Fibroblast of mammary gland (primary cell): ENCODE results near the gene SORD.
"Not testable (repeated sequence)": the region's sequence is repeated elsewhere in the genome, so short reads cannot be mapped to it uniquely, and the experiment has no call there.

Experiments
- DNase-seq: peaks from one replicate; pipeline ENCODE4 v3.0.0-alpha.2; 2010; ENCODE audit warnings: low read depth
- H3K4me3 ChIP-seq: 2 replicates; pipeline ENCODE4 v1.5.1; 2011; ENCODE audit warnings: low read depth, mild to moderate bottlenecking, low read length, moderate library complexity; ENCODE audit not compliant: control insufficient read depth
- TF ChIP-seq, protein P1 (sequence below): conservative IDR thresholded peaks from 2 replicates; pipeline ENCODE4 v1.5.1; 2011; ENCODE audit warnings: low read depth, low read length, inconsistent platforms; ENCODE audit not compliant: control insufficient read depth, insufficient read depth

Gene SORD

DNA sequence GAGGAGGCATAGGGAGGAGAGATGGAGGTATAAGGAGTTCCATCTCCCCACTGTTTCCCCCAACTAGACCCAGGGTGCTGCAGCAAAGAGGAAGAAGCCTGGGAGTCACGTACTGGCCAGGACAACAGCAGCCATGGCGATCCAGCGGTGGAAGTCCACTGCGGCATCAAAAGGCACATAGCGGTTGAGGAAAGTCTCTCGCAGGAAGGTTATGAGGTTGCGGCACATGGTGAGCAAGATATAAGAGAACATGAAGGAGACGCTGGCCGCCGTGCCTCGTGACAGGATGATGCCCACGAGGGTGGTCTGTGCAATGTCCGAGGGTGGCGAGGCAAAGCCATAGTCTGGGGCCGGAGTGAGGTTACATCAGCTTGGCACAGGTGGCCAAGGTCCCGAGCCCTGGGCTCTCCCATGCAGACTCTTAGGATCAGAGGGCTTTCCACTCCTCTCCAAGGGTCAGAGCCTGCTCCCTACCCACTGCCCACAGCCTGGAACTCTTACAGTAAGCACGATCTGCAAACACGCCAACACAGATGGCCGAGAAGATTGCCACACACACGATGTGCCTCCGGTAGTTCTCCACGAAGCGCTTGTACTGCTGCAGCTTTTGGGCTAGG lies 76.7 kb downstream of the SORD start:
- no peak for DNase-seq
- H3K4me3 ChIP-seq, result no peak overlapping the region
- TF ChIP-seq, protein P1, sequence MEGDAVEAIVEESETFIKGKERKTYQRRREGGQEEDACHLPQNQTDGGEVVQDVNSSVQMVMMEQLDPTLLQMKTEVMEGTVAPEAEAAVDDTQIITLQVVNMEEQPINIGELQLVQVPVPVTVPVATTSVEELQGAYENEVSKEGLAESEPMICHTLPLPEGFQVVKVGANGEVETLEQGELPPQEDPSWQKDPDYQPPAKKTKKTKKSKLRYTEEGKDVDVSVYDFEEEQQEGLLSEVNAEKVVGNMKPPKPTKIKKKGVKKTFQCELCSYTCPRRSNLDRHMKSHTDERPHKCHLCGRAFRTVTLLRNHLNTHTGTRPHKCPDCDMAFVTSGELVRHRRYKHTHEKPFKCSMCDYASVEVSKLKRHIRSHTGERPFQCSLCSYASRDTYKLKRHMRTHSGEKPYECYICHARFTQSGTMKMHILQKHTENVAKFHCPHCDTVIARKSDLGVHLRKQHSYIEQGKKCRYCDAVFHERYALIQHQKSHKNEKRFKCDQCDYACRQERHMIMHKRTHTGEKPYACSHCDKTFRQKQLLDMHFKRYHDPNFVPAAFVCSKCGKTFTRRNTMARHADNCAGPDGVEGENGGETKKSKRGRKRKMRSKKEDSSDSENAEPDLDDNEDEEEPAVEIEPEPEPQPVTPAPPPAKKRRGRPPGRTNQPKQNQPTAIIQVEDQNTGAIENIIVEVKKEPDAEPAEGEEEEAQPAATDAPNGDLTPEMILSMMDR, result no peak

DNA sequence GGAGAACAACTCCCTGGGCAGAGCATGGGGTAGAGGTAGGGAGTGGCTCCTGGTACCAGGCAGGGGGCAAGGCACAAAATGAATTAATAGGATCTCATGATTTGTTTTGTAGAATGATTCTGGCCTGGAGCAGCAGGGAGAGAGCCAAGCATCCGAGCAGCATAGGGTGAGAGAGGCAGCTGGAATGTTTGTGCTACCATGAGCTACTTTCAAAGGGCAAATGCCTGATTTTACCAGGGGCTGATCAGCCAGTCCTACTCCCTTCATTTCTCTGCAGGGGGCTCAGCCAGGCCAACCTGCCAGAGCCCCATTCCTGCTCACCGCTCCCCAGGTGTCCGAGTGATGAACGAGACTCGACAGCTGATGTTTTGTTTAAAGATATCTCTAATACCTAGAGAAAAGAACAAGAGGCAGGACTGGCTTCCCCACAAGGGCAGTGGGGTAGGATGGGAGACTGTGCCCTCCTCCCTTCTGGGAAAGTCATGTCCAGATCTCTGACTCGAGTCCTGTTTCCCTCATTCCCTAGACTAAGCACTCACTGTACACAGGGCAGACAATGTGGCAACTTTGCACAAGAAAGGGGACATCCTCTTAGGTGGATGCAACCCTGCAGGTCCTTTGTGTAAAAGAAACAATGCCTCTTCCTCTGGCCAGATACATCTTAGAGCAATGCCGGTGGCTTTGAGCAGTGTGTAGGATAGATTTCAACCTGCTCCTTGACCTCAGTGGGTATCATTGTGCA lies 78.1 kb downstream of the SORD start:
- DNase-seq, result no peak
- TF ChIP-seq, protein P1, result no peak

DNA sequence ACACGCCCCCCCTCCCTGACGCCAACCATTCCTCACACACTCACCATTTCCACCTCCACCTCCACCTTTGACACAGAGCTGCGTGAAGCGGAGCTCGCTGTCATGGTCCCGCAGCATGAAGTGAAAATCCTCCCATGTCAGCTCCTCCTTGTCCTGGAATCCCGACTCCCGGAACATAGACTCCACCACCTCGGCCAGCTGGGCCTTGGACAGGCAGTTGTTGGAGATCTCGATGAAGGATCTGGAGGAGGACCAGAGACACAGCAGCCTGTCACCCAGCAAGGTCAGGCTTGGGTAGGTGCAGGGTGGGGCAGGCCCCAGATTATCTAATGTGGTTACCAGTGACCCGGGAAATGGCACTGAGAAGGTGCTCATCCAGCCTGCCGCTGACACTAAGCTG lies 78.8 kb downstream of the SORD start:
- TF ChIP-seq, protein P1, result no peak
- no peak for DNase-seq
- H3K4me3 ChIP-seq, result no peak overlapping the region

More for the DNA sequence above, 78.1 kb downstream of the SORD start:
- no peak overlapping the region for H3K4me3 ChIP-seq

DNA sequence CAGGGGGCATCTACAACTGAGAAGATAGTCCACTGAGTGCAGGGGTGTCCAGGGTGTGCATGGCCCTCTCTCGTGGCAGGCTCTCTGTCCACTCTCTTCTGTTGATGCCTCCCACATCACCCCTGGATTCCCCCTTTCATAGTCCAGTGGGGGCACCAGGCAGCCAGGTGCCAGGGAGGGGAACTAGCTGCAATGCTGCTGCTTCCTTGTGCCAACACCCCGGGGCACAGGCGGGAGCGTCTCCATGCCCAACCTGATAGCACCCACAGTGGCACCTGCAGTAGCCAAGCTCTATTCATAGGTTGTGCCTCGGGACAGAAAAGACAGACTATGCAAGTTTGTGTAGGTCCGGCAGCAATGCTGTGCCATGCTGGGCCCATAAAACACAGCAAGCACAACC lies 79.2 kb downstream of the SORD start:
- TF ChIP-seq, protein P1, result no peak
- DNase-seq, result no peak

GRCh38 chr15:45104170-45104569 lies 81.2 kb downstream of the SORD start:
- DNase-seq, H3K4me3 ChIP-seq: not testable (repeated sequence)

More for the DNA sequence above, 79.2 kb downstream of the SORD start:
- H3K4me3 ChIP-seq, result no peak overlapping the region

- no peak for DNase-seq
- H3K4me3 ChIP-seq, result no peak overlapping the region
- TF ChIP-seq, protein P1, result no peak
These were observed 82.6 kb downstream of the SORD start for GRCh38 chr15:45105586-45105985.

DNA sequence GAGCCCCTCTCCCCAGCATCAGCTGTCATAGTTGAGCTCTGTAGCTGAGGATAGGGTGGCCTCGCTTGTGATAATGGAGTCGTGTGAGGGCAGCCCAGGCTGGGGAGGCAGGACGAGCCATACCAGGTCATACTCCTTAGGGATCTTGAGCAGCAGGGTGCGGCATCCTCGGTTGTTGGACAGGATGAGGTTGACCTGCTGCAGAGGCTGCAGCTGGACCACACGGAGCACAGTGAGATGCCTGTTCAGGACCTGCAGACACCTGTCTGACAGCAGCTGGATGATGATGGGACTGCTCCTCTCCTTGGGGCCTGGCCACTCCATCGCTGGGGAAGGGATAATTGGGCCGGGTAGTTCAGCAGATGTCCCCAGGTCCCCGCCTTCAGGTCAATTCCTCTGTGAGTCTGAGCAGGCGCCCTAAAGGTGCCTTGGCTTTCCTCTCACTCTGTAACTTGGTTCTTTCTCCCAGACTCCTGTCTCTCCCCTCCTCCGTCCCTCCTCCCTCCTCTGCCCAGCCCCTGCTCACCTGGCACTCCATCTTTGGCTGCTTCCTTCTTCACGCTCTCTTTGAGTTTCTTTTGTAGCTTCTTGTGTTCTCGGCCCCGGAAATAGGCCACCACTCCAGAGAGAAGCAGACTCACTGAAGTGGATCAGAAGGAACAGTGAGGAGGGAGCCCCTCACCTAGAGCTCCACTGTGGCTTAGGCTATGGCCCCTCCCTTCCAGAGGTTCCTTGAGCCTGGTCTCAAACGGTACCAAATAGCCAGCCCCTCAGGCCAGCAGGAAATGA lies 83.2 kb downstream of the SORD start:
- TF ChIP-seq, protein P1, result no peak
- H3K4me3 ChIP-seq, result no peak overlapping the region
- DNase-seq, result no peak
